Thoracic aorta (tissue), 2 donors: ENCODE data around the gene CNN2. TPM values are rescaled to one million over a fixed set of nuclear protein-coding genes. Genes with fewer than 3 reads are reported as not detected.

Source experiments
- ATAC-seq: fragments of 150-250 bp; one replicate; pipeline ENCODE4 v1.8.0; 2017; ENCODE audit warnings: low read depth; ENCODE audit not compliant: insufficient number of reproducible peaks, low FRiP score
- DNase-seq: peaks from one replicate; pipeline ENCODE4 v3.0.0-alpha.2; 2020; ENCODE audit warnings: low spot score
- H3K27ac ChIP-seq, 2 donors: fragments of 200-600 bp; sonication (generic); 1 replicate in 1 of 2; 2 replicates in 1 of 2; pipeline ENCODE4 v1.5.1; 2016; ENCODE audit warnings: mild to moderate bottlenecking in 2 of 2, moderate library complexity in 2 of 2
- H3K27me3 ChIP-seq: fragments of 200-600 bp; sonication (generic); replicated peaks from 2 replicates; pipeline ENCODE4 v1.6.0; 2016; ENCODE audit warnings: mild to moderate bottlenecking; ENCODE audit not compliant: insufficient read depth
- H3K36me3 ChIP-seq: fragments of 200-600 bp; sonication (generic); one replicate; pipeline ENCODE4 v1.5.1; 2016
- H3K4me1 ChIP-seq, 2 donors: fragments of 200-600 bp; sonication (generic); 1 replicate in 1 of 2; 2 replicates in 1 of 2; pipeline versions ENCODE4 v1.5.1 to v1.6.0; 2016; ENCODE audit warnings: low read depth in 2 of 2, mild to moderate bottlenecking in 1 of 2; ENCODE audit not compliant: control insufficient read depth in 1 of 2
- H3K4me3 ChIP-seq: fragments of 200-600 bp; sonication (generic); 2 replicates; pipeline ENCODE4 v1.5.1; 2016; ENCODE audit warnings: mild to moderate bottlenecking
- H3K9me3 ChIP-seq: fragments of 200-600 bp; sonication (generic); 2 replicates; pipeline ENCODE4 v1.5.1; 2016
- CTCF ChIP-seq: fragments of 200-600 bp; sonication (generic); IDR thresholded peaks from one replicate; pipeline ENCODE4 v1.5.1; 2019; ENCODE audit warnings: antibody characterized with exemption
- total RNA-seq, 2 donors: library from RNA; depleted of rRNA; stranded (reverse); fragments of >200 nt; gene quantifications; one replicate each; pipeline versions ENCODE4 v1.1.0 to v1.2.3, GENCODE V29; 2016

The CNN2 gene
- total RNA-seq, 2 donors from 2014 or later: 96.9 to 193 TPM

GRCh38 chr19:1057176-1057855 is 30.9 kb downstream of the CNN2 start:
- no peak for ATAC-seq
- no peaks in the 10 kb centered on the region for H3K4me1 ChIP-seq
- H3K4me3 ChIP-seq: no peak overlapping the region
- H3K27me3 ChIP-seq: no peaks in the 10 kb centered on the region
- no peak for TF ChIP-seq CTCF
- H3K27ac ChIP-seq: no peak overlapping the region
- H3K36me3 ChIP-seq: no peaks in the 10 kb centered on the region
- peaks cover 30% of the 10 kb centered on the region for H3K9me3 ChIP-seq
- DNase-seq: no peak

- DNase-seq: no peak
- Histone ChIP-seq H3K9me3 (peaks cover 30% of the 10 kb centered on the region), H3K4me1 (no peaks in the 10 kb centered on the region), H3K36me3 (no peaks in the 10 kb centered on the region), H3K27ac (no peak overlapping the region), H3K4me3 (no peak overlapping the region), H3K27me3 (no peaks in the 10 kb centered on the region)
- no peak for TF ChIP-seq CTCF
- ATAC-seq: no peak
Measured at GRCh38 chr19:1058112-1058511, 31.7 kb downstream of the CNN2 start.

- Histone ChIP-seq H3K27ac (no peak overlapping the region), H3K36me3 (no peaks in the 10 kb centered on the region), H3K9me3 (peaks cover 30% of the 10 kb centered on the region), H3K27me3 (no peaks in the 10 kb centered on the region), H3K4me3 (no peak overlapping the region), H3K4me1 (peaks cover 5 to 12% of the 10 kb centered on the region in 2 donors)
- DNase-seq (no peak), ATAC-seq (no peak)
- no peak for TF ChIP-seq CTCF
Measured at GRCh38 chr19:1060689-1061088, 34.3 kb downstream of the CNN2 start.

- H3K4me1 ChIP-seq: peaks cover 5 to 25% of the 10 kb centered on the region in 2 donors
- no peak for DNase-seq
- ATAC-seq: no peak
- H3K36me3 ChIP-seq: no peaks in the 10 kb centered on the region
- no peaks in the 10 kb centered on the region for H3K27me3 ChIP-seq
- no peak overlapping the region for H3K27ac ChIP-seq
- no peak overlapping the region for H3K4me3 ChIP-seq
- TF ChIP-seq CTCF: no peak
- peaks cover 17% of the 10 kb centered on the region for H3K9me3 ChIP-seq
Measured at GRCh38 chr19:1061987-1062386, 35.6 kb downstream of the CNN2 start.

GRCh38 chr19:1062387-1063029 is 36.1 kb downstream of the CNN2 start:
- Histone ChIP-seq H3K4me1 (peaks cover 8 to 30% of the 10 kb centered on the region in 2 donors), H3K27ac (no peak overlapping the region), H3K36me3 (no peaks in the 10 kb centered on the region), H3K27me3 (no peaks in the 10 kb centered on the region), H3K4me3 (no peak overlapping the region), H3K9me3 (peaks cover 12% of the 10 kb centered on the region)
- no peak for DNase-seq
- no peak for ATAC-seq
- no peak for TF ChIP-seq CTCF
